Upper lobe of left lung (tissue), 4 donors: Measurements from ENCODE around the gene PPCS.

Experiments
- CTCF ChIP-seq, 6 experiments: fragments of 450-650 bp in 4 of 6; fragments of 200-600 bp in 2 of 6; sonication (generic) in 2 of 6; IDR thresholded peaks; one replicate each; pipeline ENCODE4 v1.5.1; 2016 to 2019; ENCODE audit warnings: antibody characterized with exemption in 6 of 6
- POLR2A ChIP-seq, 4 donors: fragments of 450-650 bp; IDR thresholded peaks; one replicate each; pipeline ENCODE4 v1.5.1; 2016 to 2017; ENCODE audit warnings: antibody characterized with exemption in 4 of 4, mild to moderate bottlenecking in 2 of 4

- TF ChIP-seq CTCF (IDR thresholded peaks at IDR 0.05) = no peak
- no peak for TF ChIP-seq POLR2A (IDR thresholded peaks at IDR 0.05)
Measured at GRCh38 chr1:42477775-42478174, 21.4 kb downstream of the PPCS start.
